Endothelial cell of hepatic sinusoid (primary cell): ENCODE results near the gene JAGN1.
"Not testable (repeated sequence)": the region's sequence is repeated elsewhere in the genome, so short reads cannot be mapped to it uniquely, and the experiment has no call there.

Experiments
- in situ Hi-C: cut with HindIII; loops from 2 replicates; pipeline ENCODE4 v1.10.0; 2017; ENCODE audit warnings: low sequenced_read_pairs

JAGN1 gene

GRCh38 chr3:9916346-9916733 lies 25.9 kb downstream of the JAGN1 start:
- in situ Hi-C loops = no loop called here

GRCh38 chr3:9916734-9917680 lies 26.6 kb downstream of the JAGN1 start, which contains the start of gene IL17RC:
IL17RC (plus strand) TSS chr3:9917098; CDS start chr3:9917316, 218 bp downstream.
- in situ Hi-C loops = no loop called here

- in situ Hi-C loops = no loop called here
Observed at GRCh38 chr3:9917820-9918219, 27.4 kb downstream of the JAGN1 start.

GRCh38 chr3:9918261-9919038 lies 28.0 kb downstream of the JAGN1 start:
- in situ Hi-C loops = no loop called here

- in situ Hi-C loops = loop anchor here (5.0 kb wide), 1 partner anchor 76 kb away; no protein-coding TSS in a partner anchor
Observed at GRCh38 chr3:9928158-9928557, 37.7 kb downstream of the JAGN1 start.

GRCh38 chr3:9930804-9931418 lies 40.5 kb downstream of the JAGN1 start:
- in situ Hi-C loops = loop anchor here (5.0 kb wide), 1 partner anchor 101 kb away; no protein-coding TSS in a partner anchor

- in situ Hi-C loops = loop anchor here (5.0 kb wide), 1 partner anchor 100 kb away; no protein-coding TSS in a partner anchor
Observed at GRCh38 chr3:9932535-9932842, 42.1 kb downstream of the JAGN1 start.

GRCh38 chr3:9932843-9933560 lies 42.6 kb downstream of the JAGN1 start:
- in situ Hi-C loops = loop anchor here (5.0 kb wide), 1 partner anchor 99 kb away; no protein-coding TSS in a partner anchor

- in situ Hi-C loops = loop anchor here (5.0 kb wide), 1 partner anchor 99 kb away; no protein-coding TSS in a partner anchor
Observed at GRCh38 chr3:9933561-9934234, 43.3 kb downstream of the JAGN1 start, which contains the start of gene CRELD1. CRELD1 (plus strand) TSS chr3:9933834; CDS start chr3:9934439, 605 bp downstream.

GRCh38 chr3:9934235-9934621 lies 43.8 kb downstream of the JAGN1 start:
- in situ Hi-C loops = loop anchor here (5.0 kb wide), 1 partner anchor 98 kb away; no protein-coding TSS in a partner anchor

GRCh38 chr3:9934993-9935392 lies 44.6 kb downstream of the JAGN1 start:
- in situ Hi-C loops = loop anchor here (5.0 kb wide), 1 partner anchor 97 kb away; no protein-coding TSS in a partner anchor

GRCh38 chr3:9935966-9936510 lies 45.6 kb downstream of the JAGN1 start:
- in situ Hi-C loops = no loop called here

- in situ Hi-C loops = no loop called here
Observed at GRCh38 chr3:9937486-9938238, 47.3 kb downstream of the JAGN1 start.

- in situ Hi-C loops = no loop called here
Observed at GRCh38 chr3:9938966-9939365, 48.6 kb downstream of the JAGN1 start.

- in situ Hi-C loops = not testable (repeated sequence)
Observed at GRCh38 chr3:9939906-9940305, 49.5 kb downstream of the JAGN1 start.

- in situ Hi-C loops = no loop called here
Observed at GRCh38 chr3:9940746-9941145, 50.3 kb downstream of the JAGN1 start.

GRCh38 chr3:9942164-9942563 lies 51.8 kb downstream of the JAGN1 start:
- in situ Hi-C loops = no loop called here

GRCh38 chr3:9942934-9943690 lies 52.7 kb downstream of the JAGN1 start:
- in situ Hi-C loops = no loop called here
